M059J (cell line): ENCODE results near the gene POLR2C. TPM values are rescaled to one million over a fixed set of nuclear protein-coding genes. Genes with fewer than 3 reads are reported as not detected.

Experiments
- DNase-seq: peaks from one replicate; pipeline ENCODE4 v3.0.0-alpha.2; 2012; ENCODE audit warnings: low read depth
- total RNA-seq: library from RNA; depleted of rRNA; stranded (reverse); fragments of >200 nt; shearing (Covaris generic); gene quantifications from 2 replicates; pipeline ENCODE4 v1.2.3, GENCODE V29; 2014

The POLR2C gene
- total RNA-seq, 1 experiment from 2014 or later, result 239 TPM

- peak; percentile 95 for DNase-seq
Measured at GRCh38 chr16:57447186-57447962, 15.1 kb upstream of the POLR2C start, which contains the start of the genes CIAPIN1 and COQ9. CIAPIN1 (minus strand) TSS chr16:57447385; CDS start chr16:57440928, 6,457 bp downstream. COQ9 (plus strand) TSS chr16:57447479; CDS start chr16:57447506, 27 bp downstream.

- DNase-seq, result no peak
Measured at GRCh38 chr16:57452021-57452420, 10.5 kb upstream of the POLR2C start.

- DNase-seq, result peak; percentile 13
Measured at GRCh38 chr16:57462978-57463362, 491 bp downstream of the POLR2C start.

GRCh38 chr16:57464523-57464922 is 2.0 kb downstream of the POLR2C start:
- DNase-seq, result no peak

- no peak for DNase-seq
Measured at GRCh38 chr16:57468346-57468745, 5.9 kb downstream of the POLR2C start.

- DNase-seq, result no peak
Measured at GRCh38 chr16:57469046-57469445, 6.6 kb downstream of the POLR2C start.

GRCh38 chr16:57469917-57470470 is 7.5 kb downstream of the POLR2C start:
- DNase-seq, result no peak

GRCh38 chr16:57470711-57471110 is 8.2 kb downstream of the POLR2C start:
- no peak for DNase-seq

- DNase-seq, result no peak
Measured at GRCh38 chr16:57471209-57471608, 8.7 kb downstream of the POLR2C start.

- no peak for DNase-seq
Measured at GRCh38 chr16:57471852-57472664, 9.6 kb downstream of the POLR2C start.

GRCh38 chr16:57472665-57473060 is 10.2 kb downstream of the POLR2C start:
- DNase-seq, result peak; percentile 32

GRCh38 chr16:57473176-57473840 is 10.8 kb downstream of the POLR2C start:
- DNase-seq, result no peak

- DNase-seq, result no peak
Measured at GRCh38 chr16:57473906-57474305, 11.4 kb downstream of the POLR2C start.

- no peak for DNase-seq
Measured at GRCh38 chr16:57474671-57475661, 12.5 kb downstream of the POLR2C start.

GRCh38 chr16:57475711-57476339 is 13.3 kb downstream of the POLR2C start:
- DNase-seq, result peak; percentile 28

GRCh38 chr16:57476546-57477410 is 14.3 kb downstream of the POLR2C start:
- no peak for DNase-seq

GRCh38 chr16:57477531-57478202 is 15.2 kb downstream of the POLR2C start:
- DNase-seq, result no peak

- no peak for DNase-seq
Measured at GRCh38 chr16:57478396-57479204, 16.1 kb downstream of the POLR2C start.
